ENCODE results near the gene USB1. TPM values are rescaled to one million over a fixed set of nuclear protein-coding genes. Genes with fewer than 3 reads are reported as not detected.

The USB1 gene
- total and polyA plus RNA-seq, 2 experiments from 2014 or later: 79.6 to 118 TPM

GRCh38 chr16:58057121-58057520, 55.9 kb downstream of the USB1 start (continued):
- TF ChIP-seq ETS1 (IDR thresholded peaks at IDR 0.05) (no peak), POLR2AphosphoS5 (IDR thresholded peaks at IDR 0.05; ENCODE audit: low read depth) (no peak), ZNF114 (CRISPR knock-in tag; IDR thresholded peaks at IDR 0.05) (no peak)

- H2AFZ ChIP-seq: no peak overlapping the region
- Mint-ChIP-seq H3K36me3 (ENCODE audit: low read depth) (no peaks in the 10 kb centered on the region), H3K27ac (no peak overlapping the region), H3K27me3 (ENCODE audit: insufficient read depth, low read depth, poor library complexity) (peaks cover 5% of the 10 kb centered on the region), H3K9me3 (no peaks in the 10 kb centered on the region), H3K4me1 (peaks cover 6% of the 10 kb centered on the region), H3K4me3 (no peak overlapping the region)
- no peak overlapping the region for H3K4me3 ChIP-seq
- no peaks in the 10 kb centered on the region for H3K79me2 ChIP-seq (replicated peaks; ENCODE audit: insufficient read depth)
- H4K20me1 ChIP-seq (replicated peaks; ENCODE audit: insufficient read depth): no peaks in the 10 kb centered on the region
- H3K9me2 ChIP-seq (ENCODE audit: insufficient read depth): no peaks in the 10 kb centered on the region
- H3K27me3 ChIP-seq (ENCODE audit: insufficient read depth): no peaks in the 10 kb centered on the region
- H3K36me3 ChIP-seq (ENCODE audit: insufficient read depth): no peaks in the 10 kb centered on the region
- DNase-seq (ENCODE audit: low spot score): no peak
- ATAC-seq: no peak
- H3K4me1 ChIP-seq (ENCODE audit: insufficient read depth): no peaks in the 10 kb centered on the region
- no peak overlapping the region for H3K27ac ChIP-seq (ENCODE audit: low read depth)
- no peak overlapping the region for H3K4me2 ChIP-seq
- no peaks in the 10 kb centered on the region for H3F3A ChIP-seq (replicated peaks; ENCODE audit: low read depth)
- TF ChIP-seq REST (IDR thresholded peaks at IDR 0.05; ENCODE audit: unreplicated experiment): no peak
- TF ChIP-seq EZH2phosphoT487 (IDR thresholded peaks at IDR 0.05; ENCODE audit: unreplicated experiment): no peak
- TF ChIP-seq JUNB (IDR thresholded peaks at IDR 0.05; ENCODE audit: unreplicated experiment): no peak
- TF ChIP-seq ZNF462 (CRISPR knock-in tag; IDR thresholded peaks at IDR 0.05): no peak
- TF ChIP-seq NANOG (IDR thresholded peaks at IDR 0.05; ENCODE audit: borderline replicate concordance): no peak
- TF ChIP-seq CTCF (conservative IDR thresholded peaks at IDR 0.05; ENCODE audit: low read depth in 2 of 2): no peak
- TF ChIP-seq ETS1 (IDR thresholded peaks at IDR 0.05): no peak
- TF ChIP-seq EZH2 (IDR thresholded peaks at IDR 0.05; ENCODE audit: low read depth, unreplicated experiment): no peak
- TF ChIP-seq POLR2AphosphoS5 (IDR thresholded peaks at IDR 0.05; ENCODE audit: low read depth): no peak
- no peak for TF ChIP-seq STAT1 (IDR thresholded peaks at IDR 0.05; ENCODE audit: unreplicated experiment)
- no peak for TF ChIP-seq ZNF331 (CRISPR knock-in tag; IDR thresholded peaks at IDR 0.05; ENCODE audit: low read depth)
Observed at GRCh38 chr16:58057784-58058183, 56.6 kb downstream of the USB1 start.

Data from GM23338 (cell line).